ENCODE data around the gene CBLL1.
A peak's percentile ranks its signal among the peaks of the same experiment; 100 is the strongest.

CBLL1 gene

DNA sequence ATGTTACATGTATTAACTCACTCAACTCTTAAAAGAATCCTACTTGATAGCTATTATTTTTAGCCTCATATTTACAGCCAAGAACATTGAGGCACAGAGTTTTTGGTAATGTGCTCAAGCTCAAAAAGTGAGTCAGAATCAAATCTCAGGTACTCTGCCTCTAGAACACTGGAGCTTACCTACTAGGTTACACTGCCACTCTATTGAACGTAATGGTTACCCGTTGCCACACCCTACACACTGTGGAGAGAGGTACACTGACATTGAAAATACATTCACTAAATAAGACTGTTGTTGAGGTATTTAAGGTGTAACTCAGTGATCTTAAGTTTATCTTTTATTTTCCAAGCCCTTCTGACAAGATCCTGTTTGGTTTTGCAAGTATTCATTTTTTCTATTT, 41.2 kb downstream of the CBLL1 start:
- no peaks in the 10 kb centered on the region for H3K36me3 ChIP-seq (ENCODE audit: insufficient read depth, low read length)
- no peak overlapping the region for H3K27ac ChIP-seq (ENCODE audit: low read depth, low read length)
- H3K9ac ChIP-seq (ENCODE audit: low read depth, low read length), result no peak overlapping the region
- WGBS, result 100% methylated on average over 1 of the region's 2 CpGs
- no peaks in the 10 kb centered on the region for H3K9me3 ChIP-seq (ENCODE audit: insufficient read depth, low read depth, low read length)
- no peaks in the 10 kb centered on the region for H3K27me3 ChIP-seq (ENCODE audit: insufficient read depth, low read length)
- peaks cover 19% of the 10 kb centered on the region for H3K4me1 ChIP-seq (ENCODE audit: insufficient read depth, low read length)
- H3K4me3 ChIP-seq (ENCODE audit: low read length), result no peak overlapping the region

DNA sequence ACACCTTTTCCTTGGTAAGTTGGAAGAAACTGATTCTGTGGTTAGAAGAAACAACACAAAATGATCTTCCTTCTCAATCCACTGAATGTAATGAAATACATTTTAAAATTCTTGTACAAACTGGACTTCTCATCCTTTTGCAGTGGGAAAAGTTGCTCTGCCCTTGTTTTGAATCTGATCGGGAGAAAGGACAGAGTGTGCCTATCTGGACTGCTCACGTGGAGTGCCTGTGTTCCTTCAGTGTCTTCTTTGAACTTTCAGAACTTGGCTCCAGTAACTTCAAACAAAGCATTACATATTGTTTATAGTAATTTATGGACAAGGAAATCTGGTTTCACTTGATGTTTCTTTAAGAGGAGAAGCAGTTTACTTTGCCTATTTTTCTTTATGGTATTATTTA, 42.0 kb downstream of the CBLL1 start:
- H3K4me3 ChIP-seq (ENCODE audit: low read length), result no peak overlapping the region
- WGBS, result 99% methylated on average over 2 of the region's 2 CpGs
- no peaks in the 10 kb centered on the region for H3K27me3 ChIP-seq (ENCODE audit: insufficient read depth, low read length)
- H3K27ac ChIP-seq (ENCODE audit: low read depth, low read length), result no peak overlapping the region
- H3K9ac ChIP-seq (ENCODE audit: low read depth, low read length), result no peak overlapping the region
- H3K4me1 ChIP-seq (ENCODE audit: insufficient read depth, low read length), result peaks cover 19% of the 10 kb centered on the region
- no peaks in the 10 kb centered on the region for H3K36me3 ChIP-seq (ENCODE audit: insufficient read depth, low read length)
- H3K9me3 ChIP-seq (ENCODE audit: insufficient read depth, low read depth, low read length), result no peaks in the 10 kb centered on the region

DNA sequence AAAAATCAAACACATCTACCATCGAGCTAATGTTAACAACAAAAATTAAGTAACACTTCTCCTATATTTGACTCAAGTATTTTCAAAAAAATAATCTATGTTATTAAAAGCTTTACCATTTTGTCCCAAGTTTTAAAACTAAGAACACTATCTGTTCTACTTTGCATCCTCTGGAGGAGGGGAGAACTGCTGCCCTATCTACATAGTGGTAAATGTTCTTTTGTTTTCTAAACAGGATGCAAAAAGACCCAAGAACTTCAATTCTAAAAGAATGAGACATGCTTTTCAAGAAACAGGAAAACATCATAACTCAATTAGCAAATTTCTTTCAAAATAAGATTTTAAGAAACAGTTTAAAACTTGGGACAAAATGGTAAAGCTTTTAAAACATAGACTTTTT, 44.3 kb downstream of the CBLL1 start:
- peak overlapping the region; percentile 36; the same call in 1 of the 2 replicates for H3K27ac ChIP-seq (ENCODE audit: low read depth, low read length)
- H3K9ac ChIP-seq (ENCODE audit: low read depth, low read length), result no peak overlapping the region
- no peak overlapping the region for H3K4me3 ChIP-seq (ENCODE audit: low read length)
- H3K36me3 ChIP-seq (ENCODE audit: insufficient read depth, low read length), result no peaks in the 10 kb centered on the region
- WGBS, result 91% methylated on average over 1 of the region's 1 CpG
- H3K4me1 ChIP-seq (ENCODE audit: insufficient read depth, low read length), result peaks cover 19% of the 10 kb centered on the region
- H3K9me3 ChIP-seq (ENCODE audit: insufficient read depth, low read depth, low read length), result no peaks in the 10 kb centered on the region
- no peaks in the 10 kb centered on the region for H3K27me3 ChIP-seq (ENCODE audit: insufficient read depth, low read length)

GRCh38 chr7:107788662-107789061, 44.7 kb downstream of the CBLL1 start:
- H3K27me3 ChIP-seq (ENCODE audit: insufficient read depth, low read length), result no peaks in the 10 kb centered on the region
- peaks cover 19% of the 10 kb centered on the region for H3K4me1 ChIP-seq (ENCODE audit: insufficient read depth, low read length)
- WGBS, result 72% methylated on average over 3 of the region's 3 CpGs
- no peak overlapping the region for H3K9ac ChIP-seq (ENCODE audit: low read depth, low read length)
- no peak overlapping the region for H3K4me3 ChIP-seq (ENCODE audit: low read length)
- H3K9me3 ChIP-seq (ENCODE audit: insufficient read depth, low read depth, low read length), result no peaks in the 10 kb centered on the region
- H3K27ac ChIP-seq (ENCODE audit: low read depth, low read length), result no peak overlapping the region; the same call in 1 of the 2 replicates
- H3K36me3 ChIP-seq (ENCODE audit: insufficient read depth, low read length), result no peaks in the 10 kb centered on the region

- no peaks in the 10 kb centered on the region for H3K27me3 ChIP-seq (ENCODE audit: insufficient read depth, low read length)
- H3K36me3 ChIP-seq (ENCODE audit: insufficient read depth, low read length), result no peaks in the 10 kb centered on the region
- H3K4me1 ChIP-seq (ENCODE audit: insufficient read depth, low read length), result peaks cover 19% of the 10 kb centered on the region
- H3K27ac ChIP-seq (ENCODE audit: low read depth, low read length), result no peak overlapping the region
- no peak overlapping the region for H3K9ac ChIP-seq (ENCODE audit: low read depth, low read length)
- WGBS, result 92% methylated on average over 6 of the region's 6 CpGs
- no peak overlapping the region for H3K4me3 ChIP-seq (ENCODE audit: low read length)
- H3K9me3 ChIP-seq (ENCODE audit: insufficient read depth, low read depth, low read length), result no peaks in the 10 kb centered on the region
These were observed 45.7 kb downstream of the CBLL1 start for GRCh38 chr7:107789647-107790046.

DNA sequence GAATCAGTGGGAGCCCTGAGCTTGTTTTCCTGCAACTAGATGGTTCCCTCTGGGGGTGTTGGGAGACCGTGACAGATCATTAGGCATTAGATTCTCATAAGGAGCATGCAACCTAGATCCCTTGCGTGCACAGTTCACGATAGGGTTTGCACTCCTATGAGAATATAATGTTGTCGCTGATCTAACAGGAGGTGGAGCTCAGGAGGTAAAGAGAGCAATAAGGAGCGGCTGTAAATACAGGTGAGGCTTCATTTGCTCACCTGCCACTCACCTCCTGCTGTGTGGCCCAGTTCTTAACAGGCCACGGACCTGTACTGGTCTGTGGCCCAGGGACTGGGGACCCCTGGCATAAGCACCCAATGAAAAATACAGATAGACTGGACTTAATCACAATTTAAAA, 48.4 kb downstream of the CBLL1 start:
- no peak overlapping the region for H3K27ac ChIP-seq (ENCODE audit: low read depth, low read length)
- no peaks in the 10 kb centered on the region for H3K36me3 ChIP-seq (ENCODE audit: insufficient read depth, low read length)
- no peaks in the 10 kb centered on the region for H3K27me3 ChIP-seq (ENCODE audit: insufficient read depth, low read length)
- no peak overlapping the region for H3K4me3 ChIP-seq (ENCODE audit: low read length)
- WGBS, result 96% methylated on average over 6 of the region's 6 CpGs
- H3K9ac ChIP-seq (ENCODE audit: low read depth, low read length), result no peak overlapping the region
- H3K9me3 ChIP-seq (ENCODE audit: insufficient read depth, low read depth, low read length), result no peaks in the 10 kb centered on the region
- H3K4me1 ChIP-seq (ENCODE audit: insufficient read depth, low read length), result peaks cover 14% of the 10 kb centered on the region

GRCh38 chr7:107799647-107800264, 55.8 kb downstream of the CBLL1 start:
- no peaks in the 10 kb centered on the region for H3K27me3 ChIP-seq (ENCODE audit: insufficient read depth, low read length)
- H3K4me1 ChIP-seq (ENCODE audit: insufficient read depth, low read length), result no peaks in the 10 kb centered on the region
- H3K27ac ChIP-seq (ENCODE audit: low read depth, low read length), result no peak overlapping the region
- WGBS, result 75% methylated on average over 6 of the region's 6 CpGs
- H3K9ac ChIP-seq (ENCODE audit: low read depth, low read length), result no peak overlapping the region
- H3K36me3 ChIP-seq (ENCODE audit: insufficient read depth, low read length), result no peaks in the 10 kb centered on the region
- no peaks in the 10 kb centered on the region for H3K9me3 ChIP-seq (ENCODE audit: insufficient read depth, low read depth, low read length)
- no peak overlapping the region for H3K4me3 ChIP-seq (ENCODE audit: low read length)

DNA sequence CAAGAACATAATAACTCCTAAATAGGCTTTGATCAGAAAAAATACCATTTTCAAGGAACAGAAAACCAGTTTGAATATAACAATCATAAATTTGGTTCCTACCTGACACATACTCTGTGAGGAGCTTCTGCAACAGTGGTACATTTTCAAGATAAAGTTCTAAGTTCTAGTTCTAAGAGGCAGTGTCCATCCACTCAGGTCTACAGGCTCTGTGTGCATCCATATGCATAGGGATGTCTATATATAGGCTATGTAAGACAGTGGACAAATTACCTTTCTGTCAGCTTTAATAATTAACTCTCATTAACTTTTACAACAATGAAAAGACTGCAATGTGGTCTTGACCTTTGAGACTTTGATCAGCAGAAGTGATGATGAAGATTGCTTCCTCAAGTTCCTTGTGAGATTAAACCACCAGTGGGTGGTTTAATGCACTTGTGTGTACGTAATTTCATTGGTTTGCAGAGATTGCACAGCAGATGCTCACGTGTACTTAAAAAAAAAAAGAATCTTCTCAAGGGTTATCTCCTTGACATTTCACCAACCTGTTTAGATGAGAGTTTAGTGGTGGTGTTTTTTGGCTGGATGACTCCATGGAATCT, 59.2 kb downstream of the CBLL1 start, which contains the start of gene SLC26A3:
SLC26A3 (minus strand) TSS at position 215 of the 602 bp plus-strand sequence. CDS start 8,714 bp downstream, outside the sequence.
- Histone ChIP-seq H3K36me3 (ENCODE audit: insufficient read depth, low read length) (no peaks in the 10 kb centered on the region), H3K9ac (ENCODE audit: low read depth, low read length) (no peak within 1 kb of the TSS), H3K9me3 (ENCODE audit: insufficient read depth, low read depth, low read length) (no peaks in the 10 kb centered on the region), H3K4me1 (ENCODE audit: insufficient read depth, low read length) (no peaks in the 10 kb centered on the region), H3K27me3 (ENCODE audit: insufficient read depth, low read length) (no peaks in the 10 kb centered on the region), H3K4me3 (ENCODE audit: low read length) (no peak within 1 kb of the TSS), H3K27ac (ENCODE audit: low read depth, low read length) (no peak within 1 kb of the TSS)
- WGBS, result 93% methylated on average over 1 of the region's 2 CpGs

DNA sequence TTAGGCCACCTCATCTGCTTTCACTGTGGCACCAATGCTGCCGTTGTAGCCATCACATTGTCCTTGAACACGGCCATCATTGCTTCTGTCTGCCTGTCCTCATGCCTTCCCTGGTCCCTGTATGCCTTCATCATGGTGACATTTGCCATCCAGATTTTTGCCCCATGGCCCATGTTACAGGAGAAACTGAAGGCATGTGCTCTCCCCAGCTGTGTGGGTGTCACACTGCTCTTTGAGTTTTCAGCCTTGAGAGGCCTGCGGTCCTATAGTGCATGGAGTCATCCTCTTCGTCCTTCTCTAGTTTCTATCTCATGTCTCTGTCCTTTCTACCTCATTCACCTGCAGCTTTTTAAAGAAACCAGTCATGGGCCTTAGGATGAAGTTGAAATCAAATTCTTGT, 65.2 kb downstream of the CBLL1 start:
- Histone ChIP-seq H3K9me3 (ENCODE audit: insufficient read depth, low read depth, low read length) (no peaks in the 10 kb centered on the region), H3K4me3 (ENCODE audit: low read length) (no peak overlapping the region), H3K27me3 (ENCODE audit: insufficient read depth, low read length) (no peaks in the 10 kb centered on the region), H3K9ac (ENCODE audit: low read depth, low read length) (no peak overlapping the region), H3K4me1 (ENCODE audit: insufficient read depth, low read length) (no peaks in the 10 kb centered on the region), H3K27ac (ENCODE audit: low read depth, low read length) (no peak overlapping the region), H3K36me3 (ENCODE audit: insufficient read depth, low read length) (no peaks in the 10 kb centered on the region)
- 95% methylated on average over 4 of the region's 4 CpGs for WGBS

GRCh38 chr7:107810626-107811025, 66.7 kb downstream of the CBLL1 start:
- WGBS, result 92% methylated on average over 3 of the region's 3 CpGs
- Histone ChIP-seq H3K27ac (ENCODE audit: low read depth, low read length) (no peak overlapping the region), H3K36me3 (ENCODE audit: insufficient read depth, low read length) (no peaks in the 10 kb centered on the region), H3K4me1 (ENCODE audit: insufficient read depth, low read length) (no peaks in the 10 kb centered on the region), H3K9me3 (ENCODE audit: insufficient read depth, low read depth, low read length) (no peaks in the 10 kb centered on the region), H3K4me3 (ENCODE audit: low read length) (no peak overlapping the region), H3K27me3 (ENCODE audit: insufficient read depth, low read length) (no peaks in the 10 kb centered on the region), H3K9ac (ENCODE audit: low read depth, low read length) (no peak overlapping the region)
